Keratinocyte (primary cell): ENCODE results near the gene CLIP2. TPM values are rescaled to one million over a fixed set of nuclear protein-coding genes. Genes with fewer than 3 reads are reported as not detected.

Source experiments
- DNase-seq: peaks from one replicate; pipeline ENCODE4 v3.0.0-alpha.2; 2011; ENCODE audit warnings: low read depth, missing footprints, low spot score
- FAIRE-seq: peaks from 2 replicates; lab custom pipeline; 2011; peaks lifted over from hg19 to GRCh38; lab: Jason Lieb, UNC
- H2AFZ ChIP-seq: 2 replicates; pipeline ENCODE4 v1.6.0; 2012; ENCODE audit warnings: low read length, control low read depth, inconsistent platforms; ENCODE audit not compliant: control insufficient read depth
- H3K27ac ChIP-seq: 2 replicates; pipeline ENCODE4 v1.5.1; 2011; ENCODE audit warnings: low read length; ENCODE audit not compliant: control insufficient read depth, insufficient read depth
- H3K27me3 ChIP-seq: 3 replicates; pipeline ENCODE4 v1.6.0; 2011; ENCODE audit warnings: low read length; ENCODE audit not compliant: control insufficient read depth, insufficient read depth; ENCODE audit errors: extremely low read depth
- H3K36me3 ChIP-seq, 2 experiments: 2 replicates in 1 of 2; 3 replicates in 1 of 2; pipeline ENCODE4 v1.5.1; 2011; ENCODE audit warnings: low read length in 2 of 2, mild to moderate bottlenecking in 1 of 2; ENCODE audit not compliant: control insufficient read depth in 2 of 2, insufficient read depth in 2 of 2; ENCODE audit errors: extremely low read depth in 1 of 2
- H3K4me1 ChIP-seq: 3 replicates; pipeline ENCODE4 v1.5.1; 2011; ENCODE audit warnings: low read length; ENCODE audit not compliant: control insufficient read depth, insufficient read depth; ENCODE audit errors: extremely low read depth
- H3K4me2 ChIP-seq: 3 replicates; pipeline ENCODE4 v1.6.0; 2011; ENCODE audit warnings: low read depth, low read length; ENCODE audit not compliant: control insufficient read depth, insufficient read depth; ENCODE audit errors: extremely low read depth
- H3K4me3 ChIP-seq, 3 experiments: fragments of 200-600 bp in 1 of 3; sonication (generic) in 1 of 3; 2 replicates in 2 of 3; 3 replicates in 1 of 3; pipeline ENCODE4 v1.5.1; 2011 to 2016; ENCODE audit warnings: low read length in 3 of 3, mild to moderate bottlenecking in 3 of 3, control low read depth in 2 of 3, inconsistent platforms in 1 of 3, low read depth in 1 of 3, mixed read lengths in 1 of 3, mixed run types in 1 of 3, moderate library complexity in 1 of 3; ENCODE audit not compliant: control insufficient read depth in 2 of 3, insufficient read depth in 2 of 3; ENCODE audit errors: extremely low read depth in 1 of 3
- H3K79me2 ChIP-seq: 2 replicates; pipeline ENCODE4 v1.6.0; 2012; ENCODE audit warnings: low read length; ENCODE audit not compliant: control insufficient read depth, insufficient read depth
- H3K9ac ChIP-seq: 3 replicates; pipeline ENCODE4 v1.6.0; 2011; ENCODE audit warnings: low read length; ENCODE audit not compliant: control insufficient read depth, insufficient read depth; ENCODE audit errors: extremely low read depth
- H3K9me1 ChIP-seq: 3 replicates; pipeline ENCODE4 v1.6.0; 2011; ENCODE audit warnings: low read length; ENCODE audit not compliant: control insufficient read depth, insufficient read depth; ENCODE audit errors: extremely low read depth
- H3K9me3 ChIP-seq: 2 replicates; pipeline ENCODE4 v1.5.1; 2012; ENCODE audit warnings: low read depth, low read length; ENCODE audit not compliant: control insufficient read depth
- H4K20me1 ChIP-seq: 3 replicates; pipeline ENCODE4 v1.6.0; 2011; ENCODE audit warnings: low read length; ENCODE audit not compliant: control insufficient read depth, insufficient read depth; ENCODE audit errors: extremely low read depth
- EZH2 ChIP-seq: IDR thresholded peaks from one replicate; pipeline ENCODE4 v1.6.1; 2012; ENCODE audit warnings: inconsistent platforms, mild to moderate bottlenecking, low read length, moderate library complexity
- dilution Hi-C: fragments of 300-500 bp; cut with MboI; formaldehyde crosslinking; loops from one replicate; pipeline ENCODE4 v1.7.0; 2020; ENCODE audit warnings: low sequenced_read_pairs; ENCODE audit not compliant: extremely low pct_ligation_motif_present
- polyA plus RNA-seq, 5 experiments: library from polyadenylated mRNA; depleted of rRNA in 3 of 5; stranded (reverse) in 3 of 5; stranded (forward) in 1 of 5; unstranded in 1 of 5; fragments of >200 nt; gene quantifications; 1 replicate in 1 of 5; 2 replicates in 3 of 5; 3 replicates in 1 of 5; pipeline versions ENCODE4 v1.2.1 to v1.2.3, GENCODE V29; 2011 to 2012; ENCODE audit warnings: missing spikeins in 2 of 5, low read depth in 1 of 5, low replicate concordance in 1 of 5
- TF ChIP-seq, protein P1 (sequence below), 3 experiments: IDR thresholded peaks in 1 of 3; conservative IDR thresholded peaks in 1 of 3; optimal IDR thresholded peaks in 1 of 3; 2 replicates in 2 of 3; 3 replicates in 1 of 3; pipeline versions ENCODE3 to v1.5.1; 2011; ENCODE audit warnings: low read length in 3 of 3, mild to moderate bottlenecking in 3 of 3, moderate library complexity in 2 of 3, control low read depth in 1 of 3, inconsistent platforms in 1 of 3; ENCODE audit not compliant: insufficient read depth in 2 of 3; ENCODE audit errors: extremely low read depth in 1 of 3

Gene CLIP2
- polyA plus RNA-seq, 1 donor (not counting 4 experiments of a cell fraction or from before 2014, with no cell fraction given): 2.6 TPM

GRCh38 chr7:74272305-74273038 is 16.7 kb upstream of the CLIP2 start:
- no peak for TF ChIP-seq EZH2
- TF ChIP-seq, protein P1, sequence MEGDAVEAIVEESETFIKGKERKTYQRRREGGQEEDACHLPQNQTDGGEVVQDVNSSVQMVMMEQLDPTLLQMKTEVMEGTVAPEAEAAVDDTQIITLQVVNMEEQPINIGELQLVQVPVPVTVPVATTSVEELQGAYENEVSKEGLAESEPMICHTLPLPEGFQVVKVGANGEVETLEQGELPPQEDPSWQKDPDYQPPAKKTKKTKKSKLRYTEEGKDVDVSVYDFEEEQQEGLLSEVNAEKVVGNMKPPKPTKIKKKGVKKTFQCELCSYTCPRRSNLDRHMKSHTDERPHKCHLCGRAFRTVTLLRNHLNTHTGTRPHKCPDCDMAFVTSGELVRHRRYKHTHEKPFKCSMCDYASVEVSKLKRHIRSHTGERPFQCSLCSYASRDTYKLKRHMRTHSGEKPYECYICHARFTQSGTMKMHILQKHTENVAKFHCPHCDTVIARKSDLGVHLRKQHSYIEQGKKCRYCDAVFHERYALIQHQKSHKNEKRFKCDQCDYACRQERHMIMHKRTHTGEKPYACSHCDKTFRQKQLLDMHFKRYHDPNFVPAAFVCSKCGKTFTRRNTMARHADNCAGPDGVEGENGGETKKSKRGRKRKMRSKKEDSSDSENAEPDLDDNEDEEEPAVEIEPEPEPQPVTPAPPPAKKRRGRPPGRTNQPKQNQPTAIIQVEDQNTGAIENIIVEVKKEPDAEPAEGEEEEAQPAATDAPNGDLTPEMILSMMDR (optimal IDR thresholded peaks at IDR 0.05 in 1 of 3, IDR thresholded peaks at IDR 0.05 in 1 of 3, conservative IDR thresholded peaks at IDR 0.05 in 1 of 3; ENCODE audit: extremely low read depth in 1 of 3, insufficient read depth in 2 of 3, low read length in 3 of 3): no peak
- H3K27me3 ChIP-seq: no peaks in the 10 kb centered on the region
- no peak overlapping the region for H3K9ac ChIP-seq
- no peak for DNase-seq
- no peaks in the 10 kb centered on the region for H3K9me3 ChIP-seq
- H3K4me3 ChIP-seq: no peak overlapping the region
- H3K36me3 ChIP-seq: no peaks in the 10 kb centered on the region
- no peak overlapping the region for H3K27ac ChIP-seq
- no peaks in the 10 kb centered on the region for H4K20me1 ChIP-seq
- peaks cover 15% of the 10 kb centered on the region for H3K4me1 ChIP-seq
- no peak for FAIRE-seq
- H2AFZ ChIP-seq: peak overlapping the region; percentile 47
- H3K4me2 ChIP-seq: no peak overlapping the region
- H3K9me1 ChIP-seq: no peaks in the 10 kb centered on the region
- H3K79me2 ChIP-seq: no peaks in the 10 kb centered on the region
- dilution Hi-C loops: no loop called here

DNA sequence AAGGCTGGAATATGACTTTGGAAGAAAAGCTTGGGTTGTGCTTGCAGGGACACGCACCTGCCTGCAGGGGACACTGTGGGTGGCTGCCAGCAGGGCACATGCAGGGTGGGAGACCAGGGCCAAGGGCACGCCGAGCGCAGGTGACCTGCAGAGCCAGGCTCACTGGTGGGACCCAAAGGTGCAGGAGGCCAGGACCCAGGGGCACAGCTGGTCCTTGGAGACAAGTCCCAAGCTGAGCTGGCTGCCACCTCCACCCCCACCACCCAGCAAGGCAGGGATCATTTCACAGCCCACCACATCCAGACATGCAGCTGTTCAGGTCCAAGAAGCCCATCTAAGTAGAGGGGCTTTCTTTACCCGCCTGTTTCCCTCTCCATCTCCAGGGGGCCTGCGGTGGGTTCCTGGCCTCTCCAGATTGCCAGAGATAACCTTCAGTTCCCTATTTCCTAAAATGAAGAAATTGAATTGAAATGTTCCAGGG is 13.8 kb upstream of the CLIP2 start:
- no peaks in the 10 kb centered on the region for H3K79me2 ChIP-seq
- dilution Hi-C loops: no loop called here
- H3K9ac ChIP-seq: no peak overlapping the region
- H3K4me1 ChIP-seq: peaks cover 14% of the 10 kb centered on the region
- H3K9me3 ChIP-seq: no peaks in the 10 kb centered on the region
- no peaks in the 10 kb centered on the region for H3K36me3 ChIP-seq
- H2AFZ ChIP-seq: no peak overlapping the region
- no peaks in the 10 kb centered on the region for H4K20me1 ChIP-seq
- no peak overlapping the region for H3K27ac ChIP-seq
- no peak overlapping the region for H3K4me2 ChIP-seq
- FAIRE-seq (no peak), DNase-seq (no peak)
- no peaks in the 10 kb centered on the region for H3K27me3 ChIP-seq
- TF ChIP-seq EZH2: no peak
- TF ChIP-seq, protein P1 (optimal IDR thresholded peaks at IDR 0.05 in 1 of 3, IDR thresholded peaks at IDR 0.05 in 1 of 3, conservative IDR thresholded peaks at IDR 0.05 in 1 of 3; ENCODE audit: extremely low read depth in 1 of 3, insufficient read depth in 2 of 3, low read length in 3 of 3): peak; percentile 52 to 78 (median 78)
- H3K4me3 ChIP-seq: no peak overlapping the region
- no peaks in the 10 kb centered on the region for H3K9me1 ChIP-seq
